Activated CD8-positive, alpha-beta memory T cell treated with anti-CD3 and anti-CD28 coated beads, Interleukin-2, amount 10 ng/mL, durations not matched to agents 7 days and 5 days (primary cell): ENCODE measurements around the gene ASS1. TPM values are rescaled to one million over a fixed set of nuclear protein-coding genes. Genes with fewer than 3 reads are reported as not detected.
"Not testable (repeated sequence)": the region's sequence is repeated elsewhere in the genome, so short reads cannot be mapped to it uniquely, and the experiment has no call there.

Experiments used
- ATAC-seq: fragments of 150-1000 bp; cut with Tn5 transposase; one replicate; pipeline ENCODE4 v1.10.0; 2021; ENCODE audit warnings: moderate library complexity
- CTCF ChIA-PET: fragments of 350-600 bp; sonication (Branson Sonifier 250); formaldehyde crosslinking; loops from one replicate; lab custom pipeline; 2021; ENCODE audit warnings: antibody characterized with exemption; lab: Charles Lee
- DNase-seq: peaks from one replicate; pipeline ENCODE4 v3.0.0-alpha.2; 2020
- H3K27ac Mint-ChIP-seq: one replicate; pipeline ENCODE4 v1.8.0; 2021; ENCODE audit warnings: mild to moderate bottlenecking, mixed read lengths
- H3K27me3 Mint-ChIP-seq: one replicate; pipeline ENCODE4 v1.8.0; 2021; ENCODE audit warnings: mixed read lengths
- H3K36me3 Mint-ChIP-seq: one replicate; pipeline ENCODE4 v1.8.0; 2021; ENCODE audit warnings: mild to moderate bottlenecking, mixed read lengths
- H3K4me1 Mint-ChIP-seq: one replicate; pipeline ENCODE4 v1.8.0; 2021; ENCODE audit warnings: mixed read lengths
- H3K4me3 Mint-ChIP-seq: one replicate; pipeline ENCODE4 v1.8.0; 2021; ENCODE audit warnings: mild to moderate bottlenecking, moderate library complexity, mixed read lengths
- H3K9me3 Mint-ChIP-seq: one replicate; pipeline ENCODE4 v1.8.0; 2022; ENCODE audit warnings: low read depth, mixed read lengths
- total RNA-seq, 2 experiments: library from RNA; stranded (reverse); gene quantifications; one replicate each; pipeline ENCODE4 v1.2.3, GENCODE V29; 2021

Gene ASS1
- total RNA-seq, 2 experiments from 2014 or later: 5.3 to 11.1 TPM

- peak; percentile 67 for DNase-seq
- Mint-ChIP-seq H3K27me3 (peaks cover 32% of the 10 kb centered on the region), H3K4me1 (peaks cover 7% of the 10 kb centered on the region), H3K9me3 (no peaks in the 10 kb centered on the region), H3K4me3 (no peak overlapping the region), H3K36me3 (no peaks in the 10 kb centered on the region), H3K27ac (no peak overlapping the region)
- CTCF ChIA-PET: interaction anchor here (1.7 kb wide), 1 partner anchor 15 kb away, joined by 4 read pairs; no protein-coding TSS in a partner anchor
- peak; percentile 92 for ATAC-seq
Measured at GRCh38 chr9:130433168-130433946, 11.4 kb upstream of the ASS1 start.

DNA sequence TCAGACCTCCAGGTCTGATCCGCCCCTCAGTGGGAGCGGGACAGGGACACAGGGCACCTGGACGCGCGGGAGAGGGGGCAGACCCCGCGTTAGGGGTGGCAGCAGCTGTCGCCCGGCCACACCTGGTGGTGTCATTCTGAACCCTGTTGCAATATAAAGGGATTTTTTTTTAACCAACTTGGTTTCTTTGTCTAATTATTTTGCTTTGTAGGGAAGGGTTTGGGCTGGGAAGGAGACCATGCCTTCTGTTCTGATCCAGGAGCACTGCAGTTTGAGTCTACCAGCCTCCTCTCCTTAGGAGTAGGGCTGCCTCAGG lies 10.9 kb upstream of the ASS1 start:
- DNase-seq (no peak), ATAC-seq (no peak)
- no peaks in the 10 kb centered on the region for H3K36me3 Mint-ChIP-seq
- no peak overlapping the region for H3K4me3 Mint-ChIP-seq
- H3K9me3 Mint-ChIP-seq: no peaks in the 10 kb centered on the region
- no peak overlapping the region for H3K27ac Mint-ChIP-seq
- peaks cover 7% of the 10 kb centered on the region for H3K4me1 Mint-ChIP-seq
- CTCF ChIA-PET: interaction anchor here (1.7 kb wide), 1 partner anchor 14 kb away, joined by 4 read pairs; no protein-coding TSS in a partner anchor
- H3K27me3 Mint-ChIP-seq: peaks cover 32% of the 10 kb centered on the region

- CTCF ChIA-PET: interaction anchor here (0.7 kb wide), 1 partner anchor 24 kb away, joined by 3 read pairs; no protein-coding TSS in a partner anchor
- not testable (repeated sequence) for H3K36me3 Mint-ChIP-seq, H3K27ac Mint-ChIP-seq, DNase-seq, H3K4me3 Mint-ChIP-seq, ATAC-seq, H3K4me1 Mint-ChIP-seq, H3K9me3 Mint-ChIP-seq
- peaks cover 32% of the 10 kb centered on the region for H3K27me3 Mint-ChIP-seq
Measured at GRCh38 chr9:130434656-130435055, 10.1 kb upstream of the ASS1 start.

DNA sequence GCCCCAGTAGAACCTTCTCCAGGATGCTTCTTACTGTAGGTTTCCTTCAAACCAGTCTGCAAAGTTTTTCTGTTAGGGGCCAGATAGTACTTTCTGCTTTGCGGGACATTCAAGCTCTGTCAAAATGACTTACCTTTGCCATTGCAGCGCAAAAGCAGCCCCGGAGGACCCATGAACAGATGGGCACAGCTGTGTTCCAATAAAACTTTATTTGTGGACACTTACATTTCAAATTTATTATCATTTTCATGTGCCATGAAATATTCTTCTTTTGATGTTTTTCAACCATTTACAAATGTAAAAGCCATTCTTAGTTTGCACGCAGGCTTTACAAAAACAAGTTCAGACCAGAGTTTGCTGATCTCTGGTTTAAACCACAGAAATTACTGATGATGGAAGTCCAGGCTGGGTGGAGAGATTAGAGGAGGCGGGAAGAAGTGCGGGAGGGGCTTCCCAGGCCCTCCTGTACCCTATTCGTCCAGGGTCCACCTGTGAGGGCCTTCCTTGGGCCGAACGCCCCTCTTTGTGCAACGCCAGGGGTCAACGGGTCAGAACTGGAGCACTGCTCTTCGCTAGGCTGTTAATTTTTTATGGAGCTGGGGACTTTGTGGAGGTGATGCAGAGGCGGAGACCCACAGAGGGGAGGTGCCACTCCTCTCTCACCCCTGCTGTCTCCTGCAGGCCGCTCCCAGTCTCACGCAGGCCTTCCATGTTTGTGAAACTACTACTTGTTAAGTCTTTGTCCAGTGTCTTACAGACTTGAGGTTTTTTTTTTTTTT lies 7.6 kb upstream of the ASS1 start:
- Mint-ChIP-seq H3K36me3 (peaks cover 4% of the 10 kb centered on the region), H3K4me1 (peaks cover 7% of the 10 kb centered on the region), H3K4me3 (no peak overlapping the region), H3K27me3 (peaks cover 29% of the 10 kb centered on the region), H3K9me3 (peaks cover 10% of the 10 kb centered on the region), H3K27ac (no peak overlapping the region)
- CTCF ChIA-PET: no interaction called here
- DNase-seq: no peak
- ATAC-seq: no peak

GRCh38 chr9:130438382-130438981 lies 6.3 kb upstream of the ASS1 start:
- ATAC-seq (no peak), DNase-seq (no peak)
- no peaks in the 10 kb centered on the region for H3K4me1 Mint-ChIP-seq
- peaks cover 10% of the 10 kb centered on the region for H3K9me3 Mint-ChIP-seq
- no peak overlapping the region for H3K27ac Mint-ChIP-seq
- CTCF ChIA-PET: no interaction called here
- peaks cover 4% of the 10 kb centered on the region for H3K36me3 Mint-ChIP-seq
- H3K27me3 Mint-ChIP-seq: peaks cover 25% of the 10 kb centered on the region
- H3K4me3 Mint-ChIP-seq: no peak overlapping the region

GRCh38 chr9:130441031-130441430 lies 3.7 kb upstream of the ASS1 start:
- no peak overlapping the region for H3K4me3 Mint-ChIP-seq
- H3K36me3 Mint-ChIP-seq: peaks cover 4% of the 10 kb centered on the region
- H3K4me1 Mint-ChIP-seq: no peaks in the 10 kb centered on the region
- H3K27me3 Mint-ChIP-seq: peaks cover 32% of the 10 kb centered on the region
- H3K27ac Mint-ChIP-seq: no peak overlapping the region
- DNase-seq: no peak
- no peak for ATAC-seq
- peaks cover 10% of the 10 kb centered on the region for H3K9me3 Mint-ChIP-seq
- CTCF ChIA-PET: interaction anchor here (0.6 kb wide), 1 partner anchor 258 kb away, joined by 3 read pairs; no protein-coding TSS in a partner anchor

DNA sequence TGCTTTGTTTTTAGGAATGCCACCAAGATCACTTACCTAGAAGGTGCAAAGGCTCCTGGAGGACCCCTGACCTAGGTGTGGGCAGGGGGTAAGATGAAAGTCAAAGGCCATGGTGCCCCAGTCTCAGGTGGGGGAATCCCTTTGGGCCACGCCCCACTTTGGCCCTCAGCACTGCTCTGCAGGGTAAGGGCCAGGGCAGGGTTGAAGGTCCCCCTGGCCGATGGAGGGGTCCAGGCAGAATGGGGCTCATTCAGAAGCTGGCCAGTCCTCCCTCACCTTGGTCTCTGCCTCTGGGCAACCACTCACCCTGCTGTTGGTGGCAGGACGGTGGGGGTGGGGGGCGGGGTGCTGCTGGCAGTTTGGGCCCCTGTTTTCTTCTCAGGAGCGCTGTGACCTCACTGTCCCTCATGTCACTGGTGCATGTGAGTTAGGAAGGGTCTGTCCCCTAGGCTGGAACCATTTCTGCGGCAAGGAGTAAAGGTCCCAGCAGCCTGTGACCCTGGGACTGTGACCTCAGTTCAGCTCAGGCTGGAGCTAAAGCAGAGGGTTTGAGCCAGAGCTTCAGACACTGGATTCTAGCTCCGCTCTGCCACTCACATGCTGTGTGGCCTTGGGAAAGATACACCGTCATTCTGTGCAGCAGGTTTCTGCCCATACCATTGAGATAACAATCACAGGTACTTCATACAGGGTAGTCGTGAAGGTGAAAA lies 1.9 kb upstream of the ASS1 start:
- Mint-ChIP-seq H3K27ac (no peak overlapping the region), H3K4me3 (no peak overlapping the region), H3K4me1 (peaks cover 7% of the 10 kb centered on the region), H3K36me3 (peaks cover 4% of the 10 kb centered on the region), H3K9me3 (peaks cover 10% of the 10 kb centered on the region), H3K27me3 (peaks cover 28% of the 10 kb centered on the region)
- CTCF ChIA-PET: no interaction called here
- DNase-seq (no peak), ATAC-seq (no peak)

- ATAC-seq (no peak), DNase-seq (no peak)
- Mint-ChIP-seq H3K9me3 (peaks cover 10% of the 10 kb centered on the region), H3K27me3 (peaks cover 28% of the 10 kb centered on the region), H3K27ac (no peak overlapping the region), H3K4me1 (peaks cover 11% of the 10 kb centered on the region), H3K4me3 (no peak overlapping the region), H3K36me3 (peaks cover 4% of the 10 kb centered on the region)
- CTCF ChIA-PET: no interaction called here
Measured at GRCh38 chr9:130443456-130443801, 1.3 kb upstream of the ASS1 start.

GRCh38 chr9:130443840-130444492 lies 795 bp upstream of the ASS1 start:
- H3K9me3 Mint-ChIP-seq: peaks cover 10% of the 10 kb centered on the region
- no peak for ATAC-seq

GRCh38 chr9:130445268-130445983 lies 665 bp downstream of the ASS1 start:
- H3K9me3 Mint-ChIP-seq: peaks cover 8% of the 10 kb centered on the region
- H3K27ac Mint-ChIP-seq: no peak overlapping the region
- peaks cover 14% of the 10 kb centered on the region for H3K4me1 Mint-ChIP-seq
- H3K36me3 Mint-ChIP-seq: peaks cover 2% of the 10 kb centered on the region
- H3K27me3 Mint-ChIP-seq: peaks cover 28% of the 10 kb centered on the region
- CTCF ChIA-PET: no interaction called here
- DNase-seq (no peak), ATAC-seq (no peak)
- peak overlapping the region; percentile 18 for H3K4me3 Mint-ChIP-seq

More at GRCh38 chr9:130443840-130444492, 795 bp upstream of the ASS1 start:
- Mint-ChIP-seq H3K4me1 (peaks cover 14% of the 10 kb centered on the region), H3K27me3 (peaks cover 28% of the 10 kb centered on the region), H3K4me3 (no peak overlapping the region), H3K27ac (no peak overlapping the region), H3K36me3 (peaks cover 4% of the 10 kb centered on the region)
- DNase-seq: no peak
- CTCF ChIA-PET: no interaction called here

- Mint-ChIP-seq H3K36me3 (peaks cover 1% of the 10 kb centered on the region), H3K27ac (no peak overlapping the region), H3K27me3 (peaks cover 28% of the 10 kb centered on the region), H3K4me3 (no peak overlapping the region), H3K9me3 (peaks cover 8% of the 10 kb centered on the region), H3K4me1 (peaks cover 14% of the 10 kb centered on the region)
- no peak for ATAC-seq
- DNase-seq: no peak
- CTCF ChIA-PET: interaction anchor here (1.4 kb wide), 1 partner anchor 708 kb away, joined by 3 read pairs; no protein-coding TSS in a partner anchor
Measured at GRCh38 chr9:130446101-130446861, 1.5 kb downstream of the ASS1 start.
